GM12878 (cell line): ENCODE results near the gene TRIM22. TPM values are rescaled to one million over a fixed set of nuclear protein-coding genes. Genes with fewer than 3 reads are reported as not detected.

ENCODE experiments used
- ATAC-seq: fragments of 200-7000 bp; cut with Tn5 transposase; 3 replicates; pipeline ENCODE4 v1.9.1; 2020; ENCODE audit warnings: mild to moderate bottlenecking, moderate library complexity
- BruUV-seq: library from RNA; stranded (reverse); fragments of 400-500 nt; replicated peaks from 2 replicates; lab custom pipeline; 2021; lab: Mats Ljungman, UMichigan
- CTCF ChIA-PET: fragments of 300-600 bp; sonication (Branson Sonifier 250); formaldehyde crosslinking; extraction: SDS; loops from one replicate; lab custom pipeline; 2021; ENCODE audit warnings: inconsistent platforms; lab: Yijun Ruan, JAX
- POLR2A ChIA-PET: fragments of 350-600 bp; formaldehyde crosslinking; extraction: SDS; loops from one replicate; lab custom pipeline; 2021; ENCODE audit warnings: inconsistent platforms; lab: Charles Lee
- RAD21 ChIA-PET: fragments of 300-600 bp; sonication (Branson Sonifier 250); formaldehyde crosslinking; loops from one replicate; lab custom pipeline; 2023; ENCODE audit warnings: antibody characterized with exemption; ENCODE audit not compliant: unreplicated experiment; lab: Charles Lee
- SMC1A ChIA-PET: fragments of 300-600 bp; sonication (Branson Sonifier 250); formaldehyde crosslinking; loops from one replicate; lab custom pipeline; 2023; ENCODE audit not compliant: unreplicated experiment, uncharacterized antibody; lab: Charles Lee
- DNase-seq: peaks from one replicate; pipeline ENCODE4 v3.0.0-alpha.2; 2011; ENCODE audit warnings: low read depth, low spot score
- FAIRE-seq: peaks from 3 replicates; lab custom pipeline; 2011; peaks lifted over from hg19 to GRCh38; lab: Jason Lieb, UNC
- H2AFZ ChIP-seq: 2 replicates; pipeline ENCODE4 v1.6.0; 2011; ENCODE audit warnings: low read depth, low read length, control low read depth; ENCODE audit not compliant: control insufficient read depth
- H3K27ac ChIP-seq: 2 replicates; pipeline ENCODE4 v1.5.1; 2011; ENCODE audit warnings: control low read depth; ENCODE audit not compliant: control insufficient read depth, insufficient read depth
- H3K27me3 ChIP-seq, 2 experiments: replicated peaks in 1 of 2; 2 replicates each; pipeline versions ENCODE4 v1.6.0 to v1.6.1; 2011; ENCODE audit warnings: low read length in 1 of 2; ENCODE audit not compliant: control insufficient read depth in 2 of 2, insufficient read depth in 2 of 2
- H3K36me3 ChIP-seq, 2 experiments: 2 replicates each; pipeline ENCODE4 v1.5.1; 2011; ENCODE audit warnings: low read length in 1 of 2; ENCODE audit not compliant: control insufficient read depth in 2 of 2, insufficient read depth in 2 of 2
- H3K4me1 ChIP-seq: 2 replicates; pipeline ENCODE4 v1.6.1; 2011; ENCODE audit warnings: mild to moderate bottlenecking, low read length, moderate library complexity, mixed read lengths; ENCODE audit not compliant: control insufficient read depth, insufficient read depth
- H3K4me2 ChIP-seq: 2 replicates; pipeline ENCODE4 v1.6.0; 2011; ENCODE audit warnings: control low read depth; ENCODE audit not compliant: control insufficient read depth, insufficient read depth
- H3K4me3 ChIP-seq: fragments of 200-600 bp; sonication (generic); 2 replicates; pipeline ENCODE4 v1.5.1; 2016
- H3K79me2 ChIP-seq: 2 replicates; pipeline ENCODE4 v1.6.0; 2011; ENCODE audit warnings: low read length; ENCODE audit not compliant: control insufficient read depth, insufficient read depth
- H3K9ac ChIP-seq: 2 replicates; pipeline ENCODE4 v1.8.0; 2011; ENCODE audit warnings: low read length, control low read depth, mixed read lengths; ENCODE audit not compliant: control insufficient read depth, insufficient read depth
- H3K9me3 ChIP-seq: replicated peaks from 3 replicates; pipeline ENCODE4 v1.5.1; 2011; ENCODE audit warnings: mild to moderate bottlenecking, low read length; ENCODE audit not compliant: control insufficient read depth, insufficient read depth
- H4K20me1 ChIP-seq: 2 replicates; pipeline ENCODE4 v1.6.0; 2011; ENCODE audit not compliant: control insufficient read depth, insufficient read depth
- CREB1 ChIP-seq: IDR thresholded peaks from 2 replicates; pipeline ENCODE4 v1.6.1; 2012; ENCODE audit warnings: low read depth, mild to moderate bottlenecking, inconsistent platforms
- DPF2 ChIP-seq: fragments of 450-650 bp; IDR thresholded peaks from 2 replicates; pipeline ENCODE4 v1.6.1; 2017; ENCODE audit warnings: mild to moderate bottlenecking
- ELK1 ChIP-seq: IDR thresholded peaks from 2 replicates; pipeline ENCODE4 v1.6.1; 2012; ENCODE audit warnings: low read depth, low read length, improper control_type of control experiment
- FOS ChIP-seq: IDR thresholded peaks from 3 replicates; pipeline ENCODE4 v1.6.1; 2011; ENCODE audit warnings: borderline replicate concordance; ENCODE audit not compliant: insufficient read length; ENCODE audit errors: extremely low read depth
- MXI1 ChIP-seq: fragments of 150-350 bp; IDR thresholded peaks from 2 replicates; pipeline ENCODE4 v1.6.1; 2011; ENCODE audit warnings: low read depth, mild to moderate bottlenecking, inconsistent platforms, low read length, improper control_type of control experiment
- NR2C1 ChIP-seq: fragments of 450-650 bp; IDR thresholded peaks from 2 replicates; pipeline ENCODE4 v1.6.1; 2017; ENCODE audit warnings: antibody characterized with exemption, mild to moderate bottlenecking, moderate library complexity
- PKNOX1 ChIP-seq: fragments of 450-650 bp; IDR thresholded peaks from 2 replicates; pipeline ENCODE4 v1.6.1; 2016; ENCODE audit warnings: mild to moderate bottlenecking
- POU2F2 ChIP-seq: IDR thresholded peaks from 3 replicates; pipeline ENCODE4 v1.6.1; 2011; ENCODE audit warnings: low read depth, mild to moderate bottlenecking, low read length, borderline replicate concordance
- PRDM15 ChIP-seq: fragments of 450-650 bp; formaldehyde crosslinking; IDR thresholded peaks from 2 replicates; pipeline ENCODE4 v1.4.0; 2020; ENCODE audit warnings: mild to moderate bottlenecking, moderate library complexity
- RELB ChIP-seq: fragments of 450-650 bp; IDR thresholded peaks from 2 replicates; pipeline ENCODE4 v1.6.1; 2017; ENCODE audit warnings: low read depth, mild to moderate bottlenecking, moderate library complexity
- SIX5 ChIP-seq: IDR thresholded peaks from 2 replicates; pipeline ENCODE4 v1.6.1; 2011; ENCODE audit warnings: mild to moderate bottlenecking, low read depth, low read length, moderate library complexity; ENCODE audit not compliant: severe bottlenecking
- SMARCA5 ChIP-seq: fragments of 450-650 bp; IDR thresholded peaks from 2 replicates; pipeline ENCODE4 v1.6.1; 2017; ENCODE audit warnings: mild to moderate bottlenecking
- ZNF687 ChIP-seq: fragments of 450-650 bp; IDR thresholded peaks from 2 replicates; pipeline ENCODE4 v1.6.1; 2017; ENCODE audit warnings: mild to moderate bottlenecking, moderate library complexity
- in situ Hi-C: fragments of 300-500 bp; cut with MboI; formaldehyde crosslinking; loops from 9 replicates; pipeline ENCODE4 v1.14.3; 2018; ENCODE audit warnings: mixed read lengths
- intact Hi-C: fragments of 100-400 bp; cut with micrococcal nuclease; formaldehyde crosslinking; loops from one replicate; pipeline ENCODE4 v1.14.2; 2022; ENCODE audit not compliant: unreplicated experiment
- polyA plus RNA-seq, 11 experiments: library from polyadenylated mRNA; depleted of rRNA in 4 of 11; unstranded in 6 of 11; stranded (reverse) in 5 of 11; fragments of >200 nt; fragmentation: Nextera tagmentation in 4 of 11; fragmentation: Illumina TruSeq in 1 of 11; extraction: Ambion mirVana in 4 of 11; extraction: Trizol in 1 of 11; gene quantifications; 1 replicate in 1 of 11; 2 replicates in 10 of 11; pipeline versions ENCODE4 v1.2.1 to v1.2.3, GENCODE V29; 2011 to 2016; ENCODE audit warnings: inconsistent platforms in 2 of 11, missing spikeins in 2 of 11, low read depth in 1 of 11
- total RNA-seq, 4 experiments: library from RNA; depleted of rRNA in 3 of 4; stranded (reverse); fragments of >200 nt in 3 of 4; fragmentation: Illumina TruSeq in 1 of 4; extraction: Trizol in 1 of 4; gene quantifications; 2 replicates each; pipeline versions ENCODE4 v1.2.1 to v1.2.3, GENCODE V29; 2013 to 2021

The TRIM22 gene
- total and polyA plus RNA-seq, 10 of the 15 experiments (the other 5 are each of a cell fraction or from before 2014, with no cell fraction given) = 116 to 485 (median 204) TPM

GRCh38 chr11:5737091-5737490 is 47.5 kb downstream of the TRIM22 start:
- intact Hi-C loops (no loop called here), in situ Hi-C loops (no loop called here)
- H3K4me3 ChIP-seq = no peak overlapping the region
- no peaks in the 10 kb centered on the region for H3K79me2 ChIP-seq
- no peaks in the 10 kb centered on the region for H3K27me3 ChIP-seq
- no peaks in the 10 kb centered on the region for H3K36me3 ChIP-seq
- H4K20me1 ChIP-seq = no peaks in the 10 kb centered on the region
- BruUV-seq = no TSS peak
- H3K27ac ChIP-seq = no peak overlapping the region
- no peak overlapping the region for H3K4me2 ChIP-seq
- ChIA-PET POLR2A (no interaction called here), RAD21 (no interaction called here), CTCF (interaction anchor here (0.7 to 1.0 kb wide), 2 partner anchors 53 to 265 kb away, joined by 3 read pairs; no protein-coding TSS in a partner anchor), SMC1A (no interaction called here)
- H3K9ac ChIP-seq = no peak overlapping the region
- no peak for FAIRE-seq
- H2AFZ ChIP-seq = no peak overlapping the region
- no peak for ATAC-seq
- no peak for DNase-seq
- H3K9me3 ChIP-seq = no peaks in the 10 kb centered on the region; the same call in 2 of the 3 replicates
- no peaks in the 10 kb centered on the region for H3K4me1 ChIP-seq
- TF ChIP-seq ELK1 = no peak
- no peak for TF ChIP-seq PRDM15 (CRISPR knock-in tag)
- no peak for TF ChIP-seq NR2C1
- no peak for TF ChIP-seq FOS
- TF ChIP-seq PKNOX1 = no peak
- TF ChIP-seq MXI1 = no peak
- no peak for TF ChIP-seq SIX5
- no peak for TF ChIP-seq DPF2
- TF ChIP-seq ZNF687 = no peak
- TF ChIP-seq RELB = no peak
- TF ChIP-seq SMARCA5 = no peak
- no peak for TF ChIP-seq POU2F2
- TF ChIP-seq CREB1 = no peak
